Lung (tissue), 12 donors: ENCODE results near the gene NSD1. TPM values are rescaled to one million over a fixed set of nuclear protein-coding genes. Genes with fewer than 3 reads are reported as not detected.
A peak's percentile ranks its signal among the peaks of the same experiment; 100 is the strongest.
"Not testable (repeated sequence)": the region's sequence is repeated elsewhere in the genome, so short reads cannot be mapped to it uniquely, and the experiment has no call there.

Source experiments
- ATAC-seq: fragments of 200-7000 bp; cut with Tn5 transposase; one replicate; pipeline ENCODE4 v1.9.1; 2020; ENCODE audit warnings: moderate number of reproducible peaks; ENCODE audit not compliant: insufficient read depth, low FRiP score
- DNase-seq, 3 donors: peaks; one replicate each; pipeline ENCODE4 v3.0.0-alpha.2; 2013 to 2017
- H3K27ac ChIP-seq, 2 donors: one replicate each; pipeline ENCODE4 v1.5.1; 2013; ENCODE audit warnings: mild to moderate bottlenecking in 2 of 2, moderate library complexity in 2 of 2, control low read depth in 1 of 2, inconsistent platforms in 1 of 2, low read depth in 1 of 2, low read length in 1 of 2
- H3K27me3 ChIP-seq, 3 donors: one replicate each; pipeline ENCODE4 v1.5.1; 2013; ENCODE audit warnings: low read length in 2 of 3; ENCODE audit not compliant: control insufficient read depth in 3 of 3, insufficient read depth in 3 of 3
- H3K36me3 ChIP-seq, 4 donors: one replicate each; pipeline ENCODE4 v1.5.1; 2013; ENCODE audit warnings: low read length in 4 of 4, mild to moderate bottlenecking in 1 of 4, moderate library complexity in 1 of 4; ENCODE audit not compliant: control insufficient read depth in 4 of 4, insufficient read depth in 4 of 4
- H3K4me1 ChIP-seq, 5 donors: one replicate each; pipeline ENCODE4 v1.5.1; 2013; ENCODE audit warnings: low read length in 5 of 5, mild to moderate bottlenecking in 2 of 5, moderate library complexity in 1 of 5; ENCODE audit not compliant: control insufficient read depth in 5 of 5, insufficient read depth in 5 of 5
- H3K4me3 ChIP-seq: one replicate; pipeline ENCODE4 v1.5.1; 2013; ENCODE audit warnings: mild to moderate bottlenecking, control low read depth, moderate library complexity
- H3K9ac ChIP-seq, 2 donors: one replicate each; pipeline ENCODE4 v1.5.1; 2013; ENCODE audit warnings: low read length in 2 of 2, control low read depth in 1 of 2; ENCODE audit not compliant: insufficient read depth in 1 of 2
- H3K9me3 ChIP-seq, 4 donors: one replicate each; pipeline ENCODE4 v1.5.1; 2013; ENCODE audit warnings: low read length in 3 of 4, mild to moderate bottlenecking in 1 of 4, moderate library complexity in 1 of 4; ENCODE audit not compliant: control insufficient read depth in 4 of 4, insufficient read depth in 3 of 4
- WGBS, 2 donors: extraction: QIAGEN DNeasy Blood & Tissue Kit; methylation state at CpG; one replicate each; pipeline ENCODE4 v1.1.7; 2013; 5-methylcytosine and 5-hydroxymethylcytosine counted together
- polyA plus RNA-seq, 2 donors: library from polyadenylated mRNA; stranded (reverse); fragments of 200-250 nt; gene quantifications; one replicate each; pipeline ENCODE4 v1.2.1, GENCODE V29; 2013
- total RNA-seq, 2 donors: library from RNA; depleted of rRNA in 1 of 2; stranded (reverse); fragments of >200 nt in 1 of 2; gene quantifications; one replicate each; pipeline ENCODE4 v1.2.1, GENCODE V29; 2014 to 2021
- TF ChIP-seq, protein P1 (sequence below): IDR thresholded peaks from 2 replicates; pipeline ENCODE4 v1.5.1; 2012; ENCODE audit warnings: mild to moderate bottlenecking; ENCODE audit errors: control extremely low read depth, extremely low read depth
- donor health status: control.
- donor health status: control.
- donor health status: Bipolar disorder and iron deficiency.
- donor health status: healthy.
- donor health status: DM: yes; HTN: yes; CAD: no.

NSD1 gene
- total and polyA plus RNA-seq, 4 donors, result 8.0 to 81.7 (median 43.2) TPM

- H3K9ac ChIP-seq, result no peak overlapping the region
- ATAC-seq, result no peak
- H3K9me3 ChIP-seq, result no peaks in the 10 kb centered on the region
- H3K4me3 ChIP-seq, result no peak overlapping the region
- H3K27ac ChIP-seq, result peak overlapping the region in 1 of 2 donors; percentile 24
- TF ChIP-seq, protein P1, sequence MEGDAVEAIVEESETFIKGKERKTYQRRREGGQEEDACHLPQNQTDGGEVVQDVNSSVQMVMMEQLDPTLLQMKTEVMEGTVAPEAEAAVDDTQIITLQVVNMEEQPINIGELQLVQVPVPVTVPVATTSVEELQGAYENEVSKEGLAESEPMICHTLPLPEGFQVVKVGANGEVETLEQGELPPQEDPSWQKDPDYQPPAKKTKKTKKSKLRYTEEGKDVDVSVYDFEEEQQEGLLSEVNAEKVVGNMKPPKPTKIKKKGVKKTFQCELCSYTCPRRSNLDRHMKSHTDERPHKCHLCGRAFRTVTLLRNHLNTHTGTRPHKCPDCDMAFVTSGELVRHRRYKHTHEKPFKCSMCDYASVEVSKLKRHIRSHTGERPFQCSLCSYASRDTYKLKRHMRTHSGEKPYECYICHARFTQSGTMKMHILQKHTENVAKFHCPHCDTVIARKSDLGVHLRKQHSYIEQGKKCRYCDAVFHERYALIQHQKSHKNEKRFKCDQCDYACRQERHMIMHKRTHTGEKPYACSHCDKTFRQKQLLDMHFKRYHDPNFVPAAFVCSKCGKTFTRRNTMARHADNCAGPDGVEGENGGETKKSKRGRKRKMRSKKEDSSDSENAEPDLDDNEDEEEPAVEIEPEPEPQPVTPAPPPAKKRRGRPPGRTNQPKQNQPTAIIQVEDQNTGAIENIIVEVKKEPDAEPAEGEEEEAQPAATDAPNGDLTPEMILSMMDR, result no peak
- WGBS, 2 donors, result 86 to 88% methylated on average over 17 of the region's 17 CpGs
- H3K4me1 ChIP-seq, result peaks cover 0 to 6% (median 0%) of the 10 kb centered on the region in 5 donors
- DNase-seq, result peak; percentile 55 to 85 (median 74)
- no peaks in the 10 kb centered on the region for H3K27me3 ChIP-seq
- H3K36me3 ChIP-seq, result peaks cover 8 to 23% (median 15%) of the 10 kb centered on the region in 4 donors
Observed at GRCh38 chr5:177146891-177147638, 13.5 kb downstream of the NSD1 start.

DNA sequence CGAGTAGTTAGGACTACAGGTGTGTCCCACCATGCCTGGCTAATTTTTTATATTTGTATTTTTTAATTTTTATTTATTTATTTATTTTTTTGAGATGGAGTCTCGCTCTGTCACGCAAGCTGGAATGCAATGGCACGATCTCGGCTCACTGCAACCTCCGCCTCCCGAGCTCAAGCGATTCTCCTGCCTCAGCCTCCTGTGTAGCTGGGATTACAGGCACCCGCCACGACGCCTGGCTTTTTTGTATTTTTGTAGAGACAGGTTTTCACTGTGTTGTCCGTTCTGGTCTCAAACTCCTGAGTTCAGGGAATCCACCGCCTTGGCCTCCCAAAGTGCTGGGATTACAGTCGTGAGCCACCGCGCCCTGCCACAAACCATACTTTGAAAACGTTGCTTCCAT, 16.5 kb downstream of the NSD1 start:
- not testable (repeated sequence) for H3K9me3 ChIP-seq, H3K4me1 ChIP-seq, H3K9ac ChIP-seq, H3K4me3 ChIP-seq, DNase-seq, H3K27ac ChIP-seq, H3K27me3 ChIP-seq, ATAC-seq
- peaks cover 9 to 25% (median 13%) of the 10 kb centered on the region in 4 donors for H3K36me3 ChIP-seq
- 96 to 97% methylated on average over 17 of the region's 17 CpGs for WGBS, 2 donors

- Histone ChIP-seq H3K27me3 (no peaks in the 10 kb centered on the region), H3K27ac (no peak overlapping the region), H3K4me1 (peaks cover 0 to 1% (median 0%) of the 10 kb centered on the region in 5 donors), H3K9me3 (no peaks in the 10 kb centered on the region), H3K9ac (no peak overlapping the region), H3K36me3 (peaks cover 3 to 14% (median 6%) of the 10 kb centered on the region in 4 donors), H3K4me3 (no peak overlapping the region)
- WGBS, 2 donors, result 90 to 91% methylated on average over 6 of the region's 6 CpGs
- no peak for DNase-seq
- TF ChIP-seq, protein P1, result no peak
- no peak for ATAC-seq
Observed at GRCh38 chr5:177154003-177154643, 20.6 kb downstream of the NSD1 start.

- peaks cover 0 to 11% (median 6%) of the 10 kb centered on the region in 4 donors for H3K36me3 ChIP-seq
Observed at GRCh38 chr5:177162379-177162778, 28.8 kb downstream of the NSD1 start.

More at GRCh38 chr5:177162379-177162778, 28.8 kb downstream of the NSD1 start:
- Histone ChIP-seq H3K4me1 (peaks cover 0 to 3% (median 0%) of the 10 kb centered on the region in 5 donors), H3K9ac (no peak overlapping the region), H3K27me3 (no peaks in the 10 kb centered on the region), H3K27ac (no peak overlapping the region), H3K9me3 (peaks cover 0 to 1% (median 0%) of the 10 kb centered on the region in 4 donors), H3K4me3 (no peak overlapping the region)
- TF ChIP-seq, protein P1, result no peak
- no peak for DNase-seq
- 96 to 99% methylated on average over 6 of the region's 6 CpGs for WGBS, 2 donors
- no peak for ATAC-seq
